Brain microvascular endothelial cell (primary cell): ENCODE data around the gene C1orf167.

Source experiments
- DNase-seq: peaks from one replicate; pipeline ENCODE4 v3.0.0-alpha.2; 2020
- H3K27ac ChIP-seq: fragments of 250-450 bp; sonication (Bioruptor Pico); 2 replicates; pipeline ENCODE4 v1.5.1; 2020; ENCODE audit warnings: mild to moderate bottlenecking, moderate library complexity
- H3K27me3 ChIP-seq: fragments of 250-450 bp; sonication (Bioruptor Pico); replicated peaks from 2 replicates; pipeline ENCODE4 v1.5.1; 2020; ENCODE audit warnings: mild to moderate bottlenecking
- H3K36me3 ChIP-seq: fragments of 250-450 bp; sonication (Bioruptor Pico); replicated peaks from 2 replicates; pipeline ENCODE4 v1.5.1; 2020; ENCODE audit warnings: mild to moderate bottlenecking
- H3K4me3 ChIP-seq: 2 replicates; pipeline ENCODE4 v1.5.1; 2011; ENCODE audit warnings: low read depth, mild to moderate bottlenecking, control low read depth, low read length, moderate library complexity
- in situ Hi-C: cut with HindIII; loops from 2 replicates; pipeline ENCODE4 v1.10.0; 2017; ENCODE audit warnings: low sequenced_read_pairs, low pct_ligation_motif_present
- TF ChIP-seq, protein P1 (sequence below): IDR thresholded peaks from 2 replicates; pipeline ENCODE4 v1.5.1; 2011; ENCODE audit warnings: low read depth, mild to moderate bottlenecking, moderate library complexity, low read length, control low read depth, inconsistent platforms; ENCODE audit errors: missing control alignments

The C1orf167 gene

DNA sequence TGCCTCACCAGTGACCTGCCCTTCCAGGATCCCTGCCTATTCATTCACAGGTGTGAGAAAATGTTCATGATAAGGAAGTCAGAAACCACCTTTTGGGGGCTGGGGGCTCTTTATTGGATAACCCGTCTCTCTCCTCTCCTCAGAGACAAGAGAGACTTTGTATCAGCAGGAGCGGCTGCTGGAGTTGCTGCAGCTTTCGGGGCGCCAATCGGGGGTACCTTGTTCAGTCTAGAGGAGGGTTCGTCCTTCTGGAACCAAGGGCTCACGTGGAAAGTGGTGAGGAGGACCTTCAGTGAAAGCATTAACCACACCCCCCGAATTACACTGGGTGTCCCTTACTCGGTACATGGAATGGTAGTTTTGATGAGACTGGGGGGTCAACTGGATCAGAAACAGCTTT, 65.0 kb downstream of the C1orf167 start:
- Histone ChIP-seq H3K27me3 (no peaks in the 10 kb centered on the region), H3K27ac (no peak overlapping the region), H3K4me3 (no peak overlapping the region), H3K36me3 (peaks cover 60% of the 10 kb centered on the region)
- in situ Hi-C loops: no loop called here
- TF ChIP-seq, protein P1, sequence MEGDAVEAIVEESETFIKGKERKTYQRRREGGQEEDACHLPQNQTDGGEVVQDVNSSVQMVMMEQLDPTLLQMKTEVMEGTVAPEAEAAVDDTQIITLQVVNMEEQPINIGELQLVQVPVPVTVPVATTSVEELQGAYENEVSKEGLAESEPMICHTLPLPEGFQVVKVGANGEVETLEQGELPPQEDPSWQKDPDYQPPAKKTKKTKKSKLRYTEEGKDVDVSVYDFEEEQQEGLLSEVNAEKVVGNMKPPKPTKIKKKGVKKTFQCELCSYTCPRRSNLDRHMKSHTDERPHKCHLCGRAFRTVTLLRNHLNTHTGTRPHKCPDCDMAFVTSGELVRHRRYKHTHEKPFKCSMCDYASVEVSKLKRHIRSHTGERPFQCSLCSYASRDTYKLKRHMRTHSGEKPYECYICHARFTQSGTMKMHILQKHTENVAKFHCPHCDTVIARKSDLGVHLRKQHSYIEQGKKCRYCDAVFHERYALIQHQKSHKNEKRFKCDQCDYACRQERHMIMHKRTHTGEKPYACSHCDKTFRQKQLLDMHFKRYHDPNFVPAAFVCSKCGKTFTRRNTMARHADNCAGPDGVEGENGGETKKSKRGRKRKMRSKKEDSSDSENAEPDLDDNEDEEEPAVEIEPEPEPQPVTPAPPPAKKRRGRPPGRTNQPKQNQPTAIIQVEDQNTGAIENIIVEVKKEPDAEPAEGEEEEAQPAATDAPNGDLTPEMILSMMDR: no peak
- DNase-seq: no peak

GRCh38 chr1:11828511-11828910, 66.5 kb downstream of the C1orf167 start:
- Histone ChIP-seq H3K4me3 (no peak overlapping the region), H3K36me3 (peaks cover 63% of the 10 kb centered on the region), H3K27ac (no peak overlapping the region), H3K27me3 (no peaks in the 10 kb centered on the region)
- TF ChIP-seq, protein P1: no peak
- DNase-seq: no peak
- in situ Hi-C loops: no loop called here

- no peak for DNase-seq
- no peaks in the 10 kb centered on the region for H3K27me3 ChIP-seq
- no peak overlapping the region for H3K4me3 ChIP-seq
- TF ChIP-seq, protein P1: no peak
- peaks cover 78% of the 10 kb centered on the region for H3K36me3 ChIP-seq
- in situ Hi-C loops: no loop called here
- H3K27ac ChIP-seq: no peak overlapping the region
Measured at GRCh38 chr1:11831945-11832725, 70.1 kb downstream of the C1orf167 start.

DNA sequence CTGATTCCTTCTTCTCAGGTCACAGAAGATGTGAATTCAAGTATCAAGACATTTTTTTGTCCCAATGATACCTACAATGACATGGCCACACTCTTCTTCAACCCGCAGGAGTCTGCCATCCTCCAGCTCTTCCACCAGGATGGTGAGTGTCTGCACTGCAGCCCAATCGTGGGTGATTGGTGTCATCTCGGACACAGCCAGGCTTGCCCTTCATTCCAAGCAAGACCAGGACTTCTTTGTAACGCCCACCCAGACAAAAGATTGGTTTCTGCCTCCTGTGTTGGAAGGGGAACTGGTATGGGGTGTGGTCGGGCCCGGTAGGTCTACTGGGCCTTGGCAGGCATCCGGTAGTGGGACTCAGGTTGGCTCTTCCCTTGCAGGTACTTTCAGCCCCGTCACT, 71.5 kb downstream of the C1orf167 start:
- no peak overlapping the region for H3K27ac ChIP-seq
- H3K4me3 ChIP-seq: no peak overlapping the region
- peaks cover 79% of the 10 kb centered on the region for H3K36me3 ChIP-seq
- no peak for DNase-seq
- TF ChIP-seq, protein P1: no peak
- in situ Hi-C loops: no loop called here
- H3K27me3 ChIP-seq: no peaks in the 10 kb centered on the region

GRCh38 chr1:11833900-11834299, 71.9 kb downstream of the C1orf167 start:
- in situ Hi-C loops: no loop called here
- DNase-seq: no peak
- no peaks in the 10 kb centered on the region for H3K27me3 ChIP-seq
- no peak overlapping the region for H3K4me3 ChIP-seq
- peaks cover 79% of the 10 kb centered on the region for H3K36me3 ChIP-seq
- H3K27ac ChIP-seq: no peak overlapping the region
- TF ChIP-seq, protein P1: no peak
